Tibial artery (tissue), 4 donors: ENCODE data around the gene MKRN2.

Experiments
- DNase-seq, 2 donors: peaks; one replicate each; pipeline ENCODE4 v3.0.0-alpha.2; 2019
- H3K27ac ChIP-seq, 2 donors: fragments of 200-600 bp; sonication (generic) in 1 of 2; 1 replicate in 1 of 2; 2 replicates in 1 of 2; pipeline ENCODE4 v1.5.1; 2018 to 2019; ENCODE audit warnings: mild to moderate bottlenecking in 1 of 2
- H3K27me3 ChIP-seq, 2 donors: fragments of 200-600 bp; sonication (generic) in 1 of 2; one replicate each; pipeline versions ENCODE4 v1.5.1 to v1.6.0; 2016 to 2019
- H3K36me3 ChIP-seq, 3 donors: fragments of 200-600 bp; sonication (generic) in 2 of 3; one replicate each; pipeline ENCODE4 v1.5.1; 2016 to 2019; ENCODE audit warnings: mild to moderate bottlenecking in 2 of 3
- H3K4me1 ChIP-seq, 4 donors: fragments of 200-600 bp; sonication (generic) in 2 of 4; 1 replicate in 3 of 4; 2 replicates in 1 of 4; pipeline ENCODE4 v1.5.1; 2016 to 2019
- H3K4me3 ChIP-seq, 2 donors: fragments of 200-600 bp; sonication (generic) in 1 of 2; 1 replicate in 1 of 2; 2 replicates in 1 of 2; pipeline ENCODE4 v1.5.1; 2018 to 2019; ENCODE audit warnings: mild to moderate bottlenecking in 2 of 2
- H3K9me3 ChIP-seq, 3 donors: fragments of 200-600 bp; sonication (generic) in 1 of 3; one replicate each; pipeline ENCODE4 v1.5.1; 2016 to 2019
- intact Hi-C: fragments of 100-400 bp; cut with DNase I; formaldehyde crosslinking; loops from one replicate; pipeline ENCODE4 v1.15.0; 2023; ENCODE audit warnings: low total_unique reads
- TF ChIP-seq, protein P1 (sequence below), 2 experiments: fragments of 200-600 bp in 1 of 2; fragments of 450-650 bp in 1 of 2; IDR thresholded peaks; one replicate each; pipeline ENCODE4 v1.5.1; 2017 to 2019; ENCODE audit warnings: antibody characterized with exemption in 2 of 2, mild to moderate bottlenecking in 1 of 2, moderate library complexity in 1 of 2

Gene MKRN2

DNA sequence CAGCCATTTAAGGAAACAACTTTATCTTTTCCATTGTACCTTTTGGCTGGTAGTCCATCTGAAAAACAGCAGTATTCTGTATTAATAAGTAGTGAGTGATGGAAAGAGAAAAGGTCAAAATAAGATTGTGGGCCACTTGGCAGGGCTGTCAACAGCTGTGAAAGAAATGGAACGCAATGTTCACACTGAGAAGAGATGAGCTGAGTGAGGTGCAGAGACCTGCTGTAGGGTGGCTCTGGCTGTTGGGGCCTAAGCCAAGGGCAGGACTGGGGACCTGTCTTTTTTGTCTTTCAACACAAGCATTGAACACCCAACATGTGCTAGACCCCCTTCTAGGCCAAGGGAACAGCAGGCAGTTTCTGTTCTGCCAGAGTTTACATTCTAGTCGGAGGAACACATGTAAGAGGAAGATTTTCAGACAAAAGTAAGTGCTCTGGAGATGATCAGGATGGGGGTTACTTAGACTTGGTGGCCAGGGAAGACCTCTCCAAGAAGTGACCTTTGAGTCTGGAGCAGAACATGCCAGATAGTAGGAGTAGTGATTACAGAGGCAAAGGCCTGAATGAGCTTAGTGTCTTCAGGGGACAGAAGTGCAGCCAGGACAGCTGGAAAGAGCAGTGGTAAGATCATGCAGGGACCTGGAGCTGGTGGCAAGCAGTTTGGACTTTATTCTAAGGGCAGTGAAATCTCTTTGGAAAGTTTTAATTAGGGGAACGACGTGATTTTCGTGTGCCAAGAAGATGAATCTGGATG lies 43.0 kb upstream of the MKRN2 start:
- Histone ChIP-seq H3K27me3 (no peaks in the 10 kb centered on the region), H3K36me3 (peaks cover 0 to 16% (median 9%) of the 10 kb centered on the region in 3 donors), H3K27ac (no peak overlapping the region), H3K4me1 (peaks cover 0 to 9% (median 4%) of the 10 kb centered on the region in 4 donors), H3K9me3 (no peaks in the 10 kb centered on the region), H3K4me3 (no peak overlapping the region)
- no peak for DNase-seq
- intact Hi-C loops: no loop called here
- TF ChIP-seq, protein P1, sequence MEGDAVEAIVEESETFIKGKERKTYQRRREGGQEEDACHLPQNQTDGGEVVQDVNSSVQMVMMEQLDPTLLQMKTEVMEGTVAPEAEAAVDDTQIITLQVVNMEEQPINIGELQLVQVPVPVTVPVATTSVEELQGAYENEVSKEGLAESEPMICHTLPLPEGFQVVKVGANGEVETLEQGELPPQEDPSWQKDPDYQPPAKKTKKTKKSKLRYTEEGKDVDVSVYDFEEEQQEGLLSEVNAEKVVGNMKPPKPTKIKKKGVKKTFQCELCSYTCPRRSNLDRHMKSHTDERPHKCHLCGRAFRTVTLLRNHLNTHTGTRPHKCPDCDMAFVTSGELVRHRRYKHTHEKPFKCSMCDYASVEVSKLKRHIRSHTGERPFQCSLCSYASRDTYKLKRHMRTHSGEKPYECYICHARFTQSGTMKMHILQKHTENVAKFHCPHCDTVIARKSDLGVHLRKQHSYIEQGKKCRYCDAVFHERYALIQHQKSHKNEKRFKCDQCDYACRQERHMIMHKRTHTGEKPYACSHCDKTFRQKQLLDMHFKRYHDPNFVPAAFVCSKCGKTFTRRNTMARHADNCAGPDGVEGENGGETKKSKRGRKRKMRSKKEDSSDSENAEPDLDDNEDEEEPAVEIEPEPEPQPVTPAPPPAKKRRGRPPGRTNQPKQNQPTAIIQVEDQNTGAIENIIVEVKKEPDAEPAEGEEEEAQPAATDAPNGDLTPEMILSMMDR (IDR thresholded peaks at IDR 0.05): no peak

- no peaks in the 10 kb centered on the region for H3K9me3 ChIP-seq
- H3K36me3 ChIP-seq: peaks cover 0 to 33% (median 23%) of the 10 kb centered on the region in 3 donors
- no peak for DNase-seq
- no peak overlapping the region for H3K27ac ChIP-seq
- TF ChIP-seq, protein P1 (IDR thresholded peaks at IDR 0.05): no peak
- H3K4me3 ChIP-seq: no peak overlapping the region
- H3K4me1 ChIP-seq: no peaks in the 10 kb centered on the region
- intact Hi-C loops: no loop called here
- no peaks in the 10 kb centered on the region for H3K27me3 ChIP-seq
These were observed 41.3 kb upstream of the MKRN2 start for GRCh38 chr3:12515631-12516030.

GRCh38 chr3:12516873-12517272 lies 40.0 kb upstream of the MKRN2 start:
- Histone ChIP-seq H3K27ac (no peak overlapping the region), H3K36me3 (peaks cover 9 to 43% (median 34%) of the 10 kb centered on the region in 3 donors), H3K4me1 (no peaks in the 10 kb centered on the region), H3K4me3 (no peak overlapping the region), H3K27me3 (no peaks in the 10 kb centered on the region), H3K9me3 (no peaks in the 10 kb centered on the region)
- intact Hi-C loops: no loop called here
- TF ChIP-seq, protein P1 (IDR thresholded peaks at IDR 0.05): no peak
- no peak for DNase-seq

DNA sequence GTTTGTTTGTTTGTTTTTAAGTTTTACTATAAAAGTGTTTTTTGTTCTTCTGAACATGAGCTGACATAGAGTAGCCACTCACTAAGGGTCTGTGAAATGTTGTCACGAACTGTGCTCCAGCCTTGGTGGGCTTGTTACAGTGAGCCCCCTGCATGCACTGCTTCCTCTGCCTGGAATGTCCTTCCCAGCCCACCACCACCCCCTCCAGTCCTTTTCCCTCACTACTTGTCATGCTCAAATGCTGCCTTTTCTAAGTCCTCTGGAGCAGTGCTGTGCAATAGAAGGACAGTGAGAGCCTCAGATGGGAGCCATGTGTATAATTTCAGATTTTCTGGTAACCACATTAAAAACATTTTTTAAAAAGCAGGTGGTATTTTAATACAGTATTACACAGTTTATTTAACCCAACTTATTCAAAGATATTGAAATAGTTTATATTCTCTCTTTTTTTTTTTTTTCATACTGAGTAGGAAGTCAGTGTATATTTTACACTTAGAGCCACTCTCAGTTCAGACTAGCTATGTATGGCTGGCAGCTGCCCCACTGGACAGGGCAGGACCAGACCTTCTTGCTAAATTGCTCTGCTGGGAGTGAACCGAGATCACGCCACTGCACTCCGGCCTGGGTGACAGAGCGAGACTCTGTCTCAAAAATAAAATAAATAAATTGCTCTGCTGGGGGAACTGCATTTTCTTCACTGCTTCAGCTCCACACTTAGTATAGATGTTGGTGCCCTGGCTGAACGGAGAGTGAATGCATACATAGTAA lies 38.4 kb upstream of the MKRN2 start:
- no peaks in the 10 kb centered on the region for H3K9me3 ChIP-seq
- DNase-seq: no peak
- H3K4me1 ChIP-seq: no peaks in the 10 kb centered on the region
- H3K36me3 ChIP-seq: peaks cover 9 to 41% (median 34%) of the 10 kb centered on the region in 3 donors
- no peak overlapping the region for H3K4me3 ChIP-seq
- intact Hi-C loops: no loop called here
- no peaks in the 10 kb centered on the region for H3K27me3 ChIP-seq
- TF ChIP-seq, protein P1 (IDR thresholded peaks at IDR 0.05): no peak
- H3K27ac ChIP-seq: no peak overlapping the region

- H3K9me3 ChIP-seq: no peaks in the 10 kb centered on the region
- TF ChIP-seq, protein P1 (IDR thresholded peaks at IDR 0.05): no peak
- no peaks in the 10 kb centered on the region for H3K27me3 ChIP-seq
- H3K4me3 ChIP-seq: no peak overlapping the region
- DNase-seq: no peak
- intact Hi-C loops: no loop called here
- peaks cover 9 to 47% (median 27%) of the 10 kb centered on the region in 3 donors for H3K36me3 ChIP-seq
- no peak overlapping the region for H3K27ac ChIP-seq
- no peaks in the 10 kb centered on the region for H3K4me1 ChIP-seq
These were observed 35.9 kb upstream of the MKRN2 start for GRCh38 chr3:12521010-12521409.
